ENCODE results near the gene ARHGAP25. TPM values are rescaled to one million over a fixed set of nuclear protein-coding genes. Genes with fewer than 3 reads are reported as not detected.
A peak's percentile ranks its signal among the peaks of the same experiment; 100 is the strongest.

The ARHGAP25 gene
- total and polyA plus RNA-seq, 11 donors, result 2.6 to 27.9 (median 4.8) TPM

- DNase-seq, result peak; percentile 68 to 81 (median 75)
- H3K4me1 ChIP-seq, result peaks cover 0 to 53% (median 9%) of the 10 kb centered on the region in 12 donors
- no peaks in the 10 kb centered on the region for H3K36me3 ChIP-seq
- no peak overlapping the region for H3K4me3 ChIP-seq
- intact Hi-C loops (cut with DNase I), result loop anchor here in 8 of 10 donors (1.0 to 10.0 kb wide), 6 partner anchors 63 to 86 kb away; no protein-coding TSS in a partner anchor
- TF ChIP-seq POLR2A (IDR thresholded peaks at IDR 0.05) (no peak), CTCF (IDR thresholded peaks at IDR 0.05) (peak; percentile 52 to 78 (median 67))
- no peaks in the 10 kb centered on the region for H3K27me3 ChIP-seq
- no peaks in the 10 kb centered on the region for H3K9me3 ChIP-seq
- peak in 3 of 4 donors; percentile 56 to 67 (median 66) for ATAC-seq
- no peak overlapping the region for H3K27ac ChIP-seq
- WGBS, 4 donors, result 61 to 75% (median 69%) methylated on average over 15 of the region's 15 CpGs
Observed at GRCh38 chr2:68837164-68837860, 102.7 kb downstream of the ARHGAP25 start.

GRCh38 chr2:68837861-68838341 is 103.3 kb downstream of the ARHGAP25 start:
- intact Hi-C loops (cut with DNase I), result loop anchor here in 8 of 10 donors (1.0 to 10.0 kb wide), 6 partner anchors 63 to 87 kb away; no protein-coding TSS in a partner anchor
- peaks cover 0 to 47% (median 3%) of the 10 kb centered on the region in 12 donors for H3K4me1 ChIP-seq
- no peaks in the 10 kb centered on the region for H3K27me3 ChIP-seq
- no peak for TF ChIP-seq POLR2A (IDR thresholded peaks at IDR 0.05)
- no peak for TF ChIP-seq CTCF (IDR thresholded peaks at IDR 0.05)
- H3K36me3 ChIP-seq, result no peaks in the 10 kb centered on the region
- 60 to 83% (median 77%) methylated on average over 3 of the region's 3 CpGs for WGBS, 4 donors
- no peaks in the 10 kb centered on the region for H3K9me3 ChIP-seq
- H3K4me3 ChIP-seq, result no peak overlapping the region
- DNase-seq (no peak), ATAC-seq (no peak)
- H3K27ac ChIP-seq, result no peak overlapping the region

- no peaks in the 10 kb centered on the region for H3K9me3 ChIP-seq
- no peaks in the 10 kb centered on the region for H3K27me3 ChIP-seq
- no peak overlapping the region for H3K27ac ChIP-seq
- no peaks in the 10 kb centered on the region for H3K36me3 ChIP-seq
- DNase-seq (no peak), ATAC-seq (no peak)
- no peak overlapping the region for H3K4me3 ChIP-seq
- TF ChIP-seq POLR2A (IDR thresholded peaks at IDR 0.05) (no peak), CTCF (IDR thresholded peaks at IDR 0.05) (no peak)
- WGBS, 4 donors, result 92 to 94% (median 93%) methylated on average over 10 of the region's 10 CpGs
- intact Hi-C loops (cut with DNase I), result loop anchor here in 6 of 10 donors (5.0 to 10.0 kb wide), 3 partner anchors 64 to 86 kb away; no protein-coding TSS in a partner anchor
- peaks cover 0 to 42% (median 0%) of the 10 kb centered on the region in 12 donors for H3K4me1 ChIP-seq
Observed at GRCh38 chr2:68838641-68839040, 104.0 kb downstream of the ARHGAP25 start.

- Histone ChIP-seq H3K4me3 (no peak overlapping the region), H3K36me3 (no peaks in the 10 kb centered on the region), H3K4me1 (peaks cover 0 to 35% (median 0%) of the 10 kb centered on the region in 12 donors), H3K27ac (no peak overlapping the region), H3K9me3 (no peaks in the 10 kb centered on the region), H3K27me3 (peaks cover 0 to under 1% (median 0%) of the 10 kb centered on the region in 9 donors)
- 86 to 91% (median 89%) methylated on average over 2 of the region's 2 CpGs for WGBS, 4 donors
- ATAC-seq, result peak in 1 of 4 donors; percentile 20
- intact Hi-C loops (cut with DNase I), result loop anchor here in 6 of 10 donors (5.0 to 10.0 kb wide), 3 partner anchors 65 to 87 kb away; no protein-coding TSS in a partner anchor
- TF ChIP-seq CTCF (IDR thresholded peaks at IDR 0.05), result peak in 10 of 12 donors; percentile 28 to 65 (median 47)
- no peak for TF ChIP-seq POLR2A (IDR thresholded peaks at IDR 0.05)
- DNase-seq, result no peak
Observed at GRCh38 chr2:68839260-68839833, 104.7 kb downstream of the ARHGAP25 start.

Data from heart left ventricle (tissue), 16 donors.